ENCODE results near the gene SLC5A10.
"Not testable (repeated sequence)": the region's sequence is repeated elsewhere in the genome, so short reads cannot be mapped to it uniquely, and the experiment has no call there.

SLC5A10 gene

DNA sequence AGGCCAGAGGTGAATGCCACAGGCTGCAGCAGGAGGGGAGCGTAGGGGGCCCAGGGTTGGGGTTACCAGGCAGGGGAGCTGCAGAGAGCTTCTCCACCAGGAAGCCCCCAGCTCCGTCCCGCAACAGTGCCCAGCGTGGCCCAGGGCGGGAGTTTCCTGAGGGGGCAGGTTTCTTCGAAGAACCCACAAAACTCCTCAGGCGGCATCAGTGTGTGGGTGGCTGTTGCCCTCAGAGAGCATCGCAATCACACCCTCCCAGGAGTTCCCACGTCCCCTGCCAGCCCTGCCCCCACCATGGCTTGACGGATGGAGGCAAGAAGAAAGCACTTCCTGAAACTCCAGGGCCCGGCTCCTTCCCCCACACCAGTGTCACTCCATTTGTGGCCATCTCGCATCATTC lies 86.8 kb downstream of the SLC5A10 start:
- DNase-seq (ENCODE audit: low read depth in 1 of 2, low spot score in 1 of 2): not testable (repeated sequence)

DNA sequence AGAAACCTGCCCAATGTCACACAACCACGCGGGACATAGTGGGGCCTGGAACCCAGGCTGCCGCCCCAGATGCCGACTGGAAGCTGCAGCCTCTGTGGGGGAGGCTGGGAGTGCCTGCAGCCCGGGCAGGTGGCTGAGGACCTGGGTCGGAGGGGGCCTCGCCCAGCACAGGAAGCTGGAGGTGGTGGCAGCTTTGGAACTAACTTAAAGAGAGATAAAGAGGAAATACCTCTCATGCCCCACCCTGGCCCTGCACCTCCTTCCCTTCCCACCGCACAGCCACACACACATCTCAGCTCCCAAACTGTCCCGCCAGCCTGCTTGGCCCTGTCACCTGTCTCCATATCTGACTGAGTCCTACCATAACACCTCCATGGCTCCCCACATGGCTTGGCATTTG lies 88.4 kb downstream of the SLC5A10 start:
- DNase-seq (ENCODE audit: low read depth in 1 of 2, low spot score in 1 of 2): not testable (repeated sequence)

DNA sequence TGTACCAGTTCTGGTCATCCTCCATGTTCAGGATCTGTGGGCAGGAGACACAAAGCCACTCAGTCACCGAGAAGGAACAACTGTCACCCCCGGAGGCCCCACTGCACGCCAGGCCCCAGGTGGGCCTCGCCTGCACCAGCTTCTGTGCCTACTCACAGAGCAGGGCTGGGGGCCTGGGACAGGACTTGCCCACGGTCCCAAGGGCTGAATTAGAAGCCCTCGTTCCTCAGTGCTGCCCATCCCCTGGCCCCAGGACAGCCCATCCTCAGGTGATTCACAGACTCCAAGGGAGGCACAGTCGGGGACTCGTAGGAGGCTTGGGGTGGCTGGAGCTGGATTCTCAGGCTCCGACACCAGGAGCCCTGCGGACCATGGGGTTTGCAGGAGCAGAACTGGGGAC lies 89.9 kb downstream of the SLC5A10 start:
- DNase-seq (ENCODE audit: low read depth in 1 of 2, low spot score in 1 of 2): not testable (repeated sequence)

DNA sequence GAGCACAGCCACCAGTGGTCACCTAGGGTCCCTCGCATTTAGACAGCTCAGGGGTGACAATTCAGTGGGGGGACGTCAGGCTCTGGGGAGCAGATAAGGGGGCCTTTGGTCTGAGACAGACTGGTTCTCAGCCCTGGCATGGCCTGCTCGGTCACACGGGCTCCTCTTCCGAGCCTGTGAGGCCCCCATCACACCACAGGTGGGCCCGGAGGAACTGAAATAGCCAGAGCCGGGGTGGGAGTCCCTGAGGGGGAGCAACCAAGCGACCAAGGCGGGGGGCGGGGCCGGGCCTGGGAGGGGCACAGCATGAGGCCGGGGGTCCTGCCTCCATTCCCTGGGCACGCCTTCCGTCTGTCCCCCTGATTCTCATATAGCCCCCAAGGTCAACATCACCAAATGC lies 90.4 kb downstream of the SLC5A10 start:
- not testable (repeated sequence) for DNase-seq (ENCODE audit: low read depth in 1 of 2, low spot score in 1 of 2)

DNA sequence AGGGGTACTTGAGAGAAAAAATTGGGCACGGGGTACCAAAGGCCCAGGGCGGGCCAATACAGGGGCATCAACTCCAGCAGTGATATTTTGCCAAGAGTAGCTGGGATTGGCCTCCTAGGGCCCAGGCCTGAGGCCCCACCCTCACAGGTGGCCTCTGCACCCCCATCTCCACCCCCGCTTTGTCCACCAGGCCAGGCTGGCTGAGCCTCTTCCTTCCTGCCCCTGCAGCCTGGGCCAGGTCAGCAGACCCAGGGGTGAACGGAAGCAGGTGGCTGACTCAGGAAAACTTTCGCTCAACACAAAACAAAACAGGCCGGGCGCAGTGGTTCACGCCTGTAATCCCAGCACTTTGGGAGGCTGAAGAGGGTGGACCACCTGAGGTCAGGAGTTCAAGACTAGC lies 91.1 kb downstream of the SLC5A10 start:
- DNase-seq (ENCODE audit: low read depth in 1 of 2, low spot score in 1 of 2): not testable (repeated sequence)

DNA sequence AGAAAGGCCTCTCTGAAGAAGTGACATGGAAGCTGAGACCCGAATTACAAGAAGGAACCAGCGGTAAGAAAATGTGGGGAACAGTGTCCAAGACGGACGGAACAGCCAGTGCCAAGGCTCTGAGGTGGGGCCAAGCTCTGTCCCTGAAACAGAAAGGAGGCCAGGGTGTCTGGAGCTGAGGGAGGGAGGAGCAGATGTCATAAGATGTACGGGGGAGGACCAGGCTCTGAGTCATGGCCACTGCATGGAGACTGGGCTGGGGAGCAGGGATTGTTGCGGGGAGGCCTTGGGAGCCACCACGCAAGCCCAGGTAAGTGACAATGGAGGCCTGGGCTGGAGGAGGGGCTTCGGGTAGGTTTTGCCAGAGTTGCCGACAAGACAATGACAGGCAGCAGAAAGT lies 92.7 kb downstream of the SLC5A10 start:
- not testable (repeated sequence) for DNase-seq (ENCODE audit: low read depth in 1 of 2, low spot score in 1 of 2)

DNA sequence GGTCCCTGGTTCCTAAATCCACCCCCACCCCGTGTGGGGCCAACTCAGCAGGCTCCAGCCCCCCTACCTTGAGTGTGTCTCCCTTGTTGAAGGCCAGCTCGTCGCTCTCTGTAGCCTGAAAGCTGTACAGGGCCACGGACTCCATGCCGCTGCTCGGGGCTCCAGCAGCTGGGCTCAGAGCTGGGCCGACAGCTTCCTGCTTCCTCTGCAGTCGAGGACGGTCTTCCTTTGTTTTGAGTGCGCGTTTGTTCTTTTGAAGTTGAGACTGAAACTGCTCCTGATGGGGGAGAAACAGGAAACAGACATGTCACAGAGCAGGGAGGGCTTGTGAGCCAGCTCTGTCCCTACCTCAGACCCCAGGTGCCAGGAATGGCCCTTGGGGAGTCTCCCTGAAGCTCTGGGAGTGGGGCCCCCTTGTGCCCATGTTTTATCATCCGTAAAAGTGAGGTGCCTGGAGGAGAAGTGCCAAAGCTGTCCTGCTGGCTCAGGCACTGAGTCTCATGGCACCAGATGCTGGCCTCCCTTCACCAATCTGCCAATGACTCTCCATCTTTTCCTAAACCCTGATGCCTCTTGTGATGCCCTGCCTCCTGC lies 94.9 kb downstream of the SLC5A10 start, which contains the start of gene GRAP:
Gene GRAP (minus strand): TSS at position 176 of the 594 bp plus-strand sequence. CDS start 31 bp downstream, at position 145.
- DNase-seq (ENCODE audit: low read depth in 1 of 2, low spot score in 1 of 2): not testable (repeated sequence)

DNA sequence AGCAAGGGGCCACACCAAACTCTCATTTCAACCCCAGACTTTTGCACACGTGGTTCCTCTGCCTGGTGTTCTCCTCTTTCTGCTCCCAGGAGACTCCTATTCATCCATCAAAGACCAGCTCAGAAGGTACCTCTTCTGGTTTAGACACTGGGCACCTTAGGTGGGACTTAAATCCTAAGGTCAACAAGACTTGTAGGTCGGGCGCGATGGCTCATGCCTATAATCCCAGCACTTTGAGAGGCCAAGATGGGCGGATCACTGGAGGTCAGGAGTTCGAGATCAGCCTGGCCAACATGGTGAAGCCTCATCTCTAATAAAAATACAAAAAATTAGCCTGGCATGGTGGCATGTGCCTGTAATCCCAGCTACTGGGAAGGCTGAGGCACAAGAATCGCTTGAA lies 95.5 kb downstream of the SLC5A10 start:
- not testable (repeated sequence) for DNase-seq (ENCODE audit: low read depth in 1 of 2, low spot score in 1 of 2)

DNA sequence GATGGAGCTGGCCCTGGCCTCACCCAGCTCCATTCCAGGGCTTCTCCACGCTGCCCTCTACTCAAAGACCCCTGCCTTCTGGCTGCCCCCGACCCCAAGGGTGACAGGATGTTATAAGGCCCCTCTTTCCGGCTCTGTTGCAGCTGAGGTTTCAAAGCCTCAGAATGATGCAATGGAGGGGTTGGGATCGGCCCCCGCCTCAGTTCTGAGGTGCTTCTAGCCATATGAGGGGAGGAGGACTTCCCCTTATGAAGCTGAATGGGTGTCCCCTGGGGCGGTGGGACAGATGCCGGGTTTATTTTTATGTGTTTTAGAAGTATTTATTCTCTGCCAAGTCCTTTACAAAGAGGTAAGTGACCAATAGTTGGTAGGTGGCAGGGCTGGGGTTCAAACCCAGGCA lies 96.9 kb downstream of the SLC5A10 start:
- DNase-seq (ENCODE audit: low read depth in 1 of 2, low spot score in 1 of 2): not testable (repeated sequence)

DNA sequence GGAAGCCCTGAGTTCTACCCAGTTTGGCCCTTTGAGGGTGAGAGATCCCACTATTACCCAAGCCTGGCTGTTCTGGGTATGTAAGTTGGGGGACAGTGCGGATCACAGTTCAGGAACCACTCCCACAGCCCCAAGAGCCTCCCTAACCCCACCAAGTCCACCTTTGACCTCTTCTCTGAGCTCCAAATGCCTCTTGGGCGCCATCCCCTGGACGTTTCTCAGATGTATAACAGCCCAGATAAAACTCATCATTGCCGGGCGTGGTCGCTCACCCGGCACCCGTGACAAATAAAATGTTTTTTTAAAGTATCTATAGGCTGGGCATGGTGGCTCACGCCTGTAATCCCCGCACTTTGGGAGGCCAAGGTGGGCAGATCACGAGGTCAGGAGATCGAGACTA lies 103.5 kb downstream of the SLC5A10 start:
- DNase-seq (ENCODE audit: low read depth in 1 of 2, low spot score in 1 of 2): not testable (repeated sequence)

DNA sequence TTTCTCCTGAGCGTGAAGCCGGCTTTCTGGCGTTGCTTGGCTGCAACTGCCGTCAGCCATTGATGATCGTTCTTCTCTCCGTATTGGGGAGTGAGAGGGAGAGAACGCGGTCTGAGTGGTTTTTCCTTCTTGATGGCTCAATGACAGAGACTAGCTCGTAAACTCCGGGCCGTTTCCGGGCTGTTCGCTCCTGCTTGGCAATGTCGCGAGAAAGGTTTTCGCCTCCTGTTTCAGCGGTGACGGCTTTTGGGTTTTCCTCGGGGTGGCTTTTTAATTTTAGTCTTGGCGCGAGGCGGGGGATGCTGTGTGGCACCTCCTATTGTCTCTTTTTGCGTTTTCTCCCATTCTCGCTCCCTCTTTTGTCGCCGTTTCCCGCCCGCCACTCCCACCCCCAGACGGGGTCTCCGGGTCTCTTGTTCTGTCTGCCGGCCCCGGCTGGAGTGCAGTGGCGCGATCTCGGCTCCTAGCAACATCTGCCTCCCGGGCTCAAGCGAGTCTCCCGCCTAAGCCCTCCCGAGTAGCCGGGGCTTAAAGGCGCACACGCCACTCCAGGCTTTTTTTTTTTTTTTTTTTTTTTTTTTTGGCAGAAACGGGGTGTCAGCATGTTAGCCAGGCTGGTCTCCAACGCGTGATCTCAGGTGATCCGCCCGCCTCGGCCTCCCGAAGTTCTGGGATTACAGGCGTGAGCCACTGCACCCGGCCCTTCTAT lies 110.2 kb downstream of the SLC5A10 start:
- DNase-seq (ENCODE audit: low read depth in 1 of 2, low spot score in 1 of 2): not testable (repeated sequence)

DNA sequence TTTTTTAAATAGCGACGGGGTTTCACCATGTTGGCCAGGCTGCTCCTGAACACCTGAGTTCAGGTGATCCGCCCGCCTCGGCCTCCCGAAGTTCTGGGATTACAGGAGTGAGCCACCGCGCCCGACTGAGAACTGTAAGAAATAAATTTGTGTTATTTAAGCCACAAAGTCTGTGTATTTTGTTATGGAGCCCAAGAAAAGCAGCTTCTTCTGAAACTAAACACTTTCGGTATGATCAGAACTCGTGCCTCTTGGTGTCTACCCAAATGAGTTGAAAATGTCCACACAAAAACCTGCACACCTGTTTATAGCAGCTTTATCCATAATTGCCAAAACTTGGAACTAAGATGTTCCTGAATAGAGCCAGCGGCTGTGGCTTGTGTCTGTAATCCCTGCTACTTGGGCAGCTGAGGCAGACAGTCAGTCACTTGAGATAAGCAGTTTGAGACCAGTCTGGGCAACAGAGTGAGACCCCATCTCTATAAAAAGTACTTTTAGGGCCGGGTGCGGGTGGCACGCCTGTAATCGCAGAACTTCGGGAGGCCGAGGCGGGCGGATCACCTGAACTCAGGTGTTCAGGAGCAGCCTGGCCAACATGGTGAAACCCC lies 110.9 kb downstream of the SLC5A10 start:
- DNase-seq (ENCODE audit: low read depth in 1 of 2, low spot score in 1 of 2): not testable (repeated sequence)

DNA sequence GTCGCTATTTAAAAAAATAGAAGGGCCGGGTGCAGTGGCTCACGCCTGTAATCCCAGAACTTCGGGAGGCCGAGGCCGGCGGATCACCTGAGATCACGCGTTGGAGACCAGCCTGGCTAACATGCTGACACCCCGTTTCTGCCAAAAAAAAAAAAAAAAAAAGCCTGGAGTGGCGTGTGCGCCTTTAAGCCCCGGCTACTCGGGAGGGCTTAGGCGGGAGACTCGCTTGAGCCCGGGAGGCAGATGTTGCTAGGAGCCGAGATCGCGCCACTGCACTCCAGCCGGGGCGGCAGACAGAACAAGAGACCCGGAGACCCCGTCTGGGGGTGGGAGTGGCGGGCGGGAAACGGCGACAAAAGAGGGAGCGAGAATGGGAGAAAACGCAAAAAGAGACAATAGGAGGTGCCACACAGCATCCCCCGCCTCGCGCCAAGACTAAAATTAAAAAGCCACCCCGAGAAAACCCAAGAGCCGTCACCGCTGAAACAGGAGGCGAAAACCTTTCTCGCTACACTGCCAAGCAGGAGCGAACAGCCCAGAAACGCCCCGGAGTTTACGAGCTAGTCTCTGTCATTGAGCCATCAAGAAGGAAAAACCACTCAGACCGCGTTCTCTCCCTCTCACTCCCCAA lies 111.5 kb downstream of the SLC5A10 start:
- peak; percentile 83 to 87 for DNase-seq (ENCODE audit: low read depth in 1 of 2, low spot score in 1 of 2)

DNA sequence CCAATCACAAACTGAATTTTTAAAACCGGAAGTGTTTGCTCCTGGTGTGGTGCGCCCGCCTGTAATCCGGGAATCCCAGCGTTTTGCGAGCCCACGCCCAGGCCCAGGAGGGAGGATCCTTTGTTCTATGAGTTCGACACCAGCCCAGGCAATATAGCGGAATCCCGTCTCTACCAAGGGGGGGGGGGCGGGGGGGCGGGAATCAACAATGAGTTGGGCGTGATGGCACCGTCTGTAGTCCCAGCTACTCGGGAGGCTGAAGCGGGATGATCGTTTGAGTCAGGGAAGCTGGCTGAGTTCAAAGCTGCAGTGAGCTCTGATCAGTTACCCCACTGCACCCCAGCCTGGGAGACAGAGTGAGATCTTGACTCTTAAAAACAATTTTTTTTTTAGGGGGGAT lies 112.4 kb downstream of the SLC5A10 start:
- not testable (repeated sequence) for DNase-seq (ENCODE audit: low read depth in 1 of 2, low spot score in 1 of 2)

DNA sequence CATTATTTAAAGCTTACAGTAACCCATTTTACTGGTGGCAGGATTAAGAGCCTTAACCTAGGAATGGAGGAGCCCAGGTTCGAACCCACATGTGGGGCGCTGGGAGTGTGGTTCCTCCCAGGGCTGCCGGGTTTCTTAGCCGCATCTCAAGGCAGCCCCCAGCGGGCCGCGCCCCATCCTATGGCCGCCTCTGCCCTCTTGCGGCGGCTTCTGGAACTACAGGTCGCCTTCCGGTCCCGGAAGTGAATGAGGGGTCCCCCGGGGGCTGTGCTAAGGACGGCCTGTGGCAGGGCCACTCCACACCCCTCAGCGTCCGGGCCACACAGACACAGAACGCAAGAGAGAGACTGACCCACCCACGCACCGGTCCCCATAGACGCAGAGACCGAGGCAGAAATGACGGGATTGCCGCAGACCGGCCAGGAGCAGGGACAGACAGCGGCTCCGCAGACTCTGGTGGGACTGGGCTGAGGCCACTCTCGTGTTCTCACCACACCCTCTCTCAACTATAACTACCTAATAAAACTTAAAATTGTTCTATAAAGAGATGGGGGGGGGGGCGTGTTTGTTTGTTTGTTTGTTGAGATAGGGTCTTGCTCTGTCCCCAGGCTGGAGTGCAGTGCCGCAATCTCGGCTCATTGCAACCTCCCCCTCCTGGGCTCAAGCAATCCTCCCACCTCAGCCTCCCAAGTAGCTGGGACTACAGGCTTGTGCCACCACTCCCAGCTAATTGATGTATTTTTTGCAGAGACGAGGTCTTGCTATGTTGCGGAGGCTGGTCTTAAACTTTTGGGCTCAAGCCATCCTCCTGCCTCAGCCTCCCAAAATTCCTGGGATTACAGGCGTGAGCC lies 118.6 kb downstream of the SLC5A10 start:
- DNase-seq (ENCODE audit: low read depth in 1 of 2, low spot score in 1 of 2): not testable (repeated sequence)
